Adrenal gland (tissue), 12 donors: ENCODE data around the gene TXNRD2. TPM values are rescaled to one million over a fixed set of nuclear protein-coding genes. Genes with fewer than 3 reads are reported as not detected.

Experiments
- DNase-seq, 7 donors: peaks; one replicate each; pipeline ENCODE4 v3.0.0-alpha.2; 2019 to 2020
- H3K27ac ChIP-seq, 5 donors: fragments of 200-600 bp; sonication (generic) in 4 of 5; 1 replicate in 3 of 5; 2 replicates in 2 of 5; pipeline versions ENCODE4 v1.5.1 to v1.8.0; 2016 to 2020; ENCODE audit warnings: mild to moderate bottlenecking in 1 of 5
- H3K27me3 ChIP-seq: fragments of 200-600 bp; 2 replicates; pipeline ENCODE4 v1.8.0; 2021
- H3K36me3 ChIP-seq, 2 donors: fragments of 200-600 bp; replicated peaks in 1 of 2; 1 replicate in 1 of 2; 2 replicates in 1 of 2; pipeline versions ENCODE4 v1.5.1 to v1.8.0; 2018 to 2022
- H3K4me1 ChIP-seq, 2 donors: fragments of 200-600 bp; replicated peaks in 1 of 2; 1 replicate in 1 of 2; 2 replicates in 1 of 2; pipeline versions ENCODE4 v1.5.1 to v1.8.0; 2018 to 2021
- H3K4me3 ChIP-seq, 4 donors: fragments of 200-600 bp; sonication (generic) in 3 of 4; one replicate each; pipeline ENCODE4 v1.5.1; 2016 to 2018
- H3K9me3 ChIP-seq, 3 donors: fragments of 200-600 bp; sonication (generic) in 1 of 3; replicated peaks in 1 of 3; 1 replicate in 2 of 3; 2 replicates in 1 of 3; pipeline versions ENCODE4 v1.5.1 to v1.8.0; 2016 to 2021
- CTCF ChIP-seq, 6 experiments: fragments of 450-650 bp in 4 of 6; fragments of 200-600 bp in 2 of 6; sonication (generic) in 1 of 6; IDR thresholded peaks; 1 replicate in 5 of 6; 2 replicates in 1 of 6; pipeline versions ENCODE4 v1.5.1 to v1.8.0; 2016 to 2021; ENCODE audit warnings: antibody characterized with exemption in 6 of 6, mild to moderate bottlenecking in 2 of 6, moderate library complexity in 1 of 6
- POLR2A ChIP-seq, 2 donors: fragments of 450-650 bp; IDR thresholded peaks; one replicate each; pipeline ENCODE4 v1.6.1; 2017; ENCODE audit warnings: antibody characterized with exemption in 2 of 2, mild to moderate bottlenecking in 2 of 2, moderate library complexity in 1 of 2
- WGBS, 4 donors: extraction: QIAGEN DNeasy Blood & Tissue Kit in 2 of 4; methylation state at CpG; one replicate each; pipeline versions ENCODE4 v1.1.5 to v1.1.7; 2013 to 2017; 5-methylcytosine and 5-hydroxymethylcytosine counted together
- intact Hi-C, 2 donors: fragments of 100-400 bp; cut with DNase I; formaldehyde crosslinking; loops; one replicate each; pipeline versions ENCODE4 v1.14.1 to v1.15.0; 2022 to 2023
- polyA plus RNA-seq, 3 donors: library from polyadenylated mRNA; stranded (reverse); fragments of 200-250 nt in 2 of 3; fragments of 350-450 nt in 1 of 3; fragmentation: Illumina TruSeq in 1 of 3; extraction: RNeasy Lipid Tissue Mini Kit (QIAGEN cat#74804) in 1 of 3; gene quantifications; one replicate each; pipeline ENCODE4 v1.2.3, GENCODE V29; 2013 to 2014
- total RNA-seq, 9 donors: library from RNA; depleted of rRNA in 4 of 9; stranded (reverse); fragments of >200 nt in 4 of 9; fragments of 120-200 nt in 1 of 9; fragmentation: NEBNext Ultra II Directional in 1 of 9; extraction: Animal tissue kit (Norgen Biotek cat#: 25700) in 1 of 9; gene quantifications; one replicate each; pipeline versions ENCODE4 v1.1.0 to v1.2.4, GENCODE V29; 2013 to 2023
- donor health status: healthy with polysubstance abuse.
- donor health status: Bipolar disorder and iron deficiency.
- donor health status: DM: yes; HTN: yes; CAD: no.
- donor health status: DM: no; HTN: no; CAD: no.
- donor health status: DM: no; HTN: no; CAD: no.
- donor health status: DM: yes; HTN: yes; CAD: no.

The TXNRD2 gene
- total and polyA plus RNA-seq, 12 donors, result 39.6 to 171 (median 59.5) TPM

GRCh38 chr22:19898831-19899567, 42.6 kb downstream of the TXNRD2 start:
- peaks cover 0 to 15% of the 10 kb centered on the region in 2 donors for H3K36me3 ChIP-seq
- intact Hi-C loops, result no loop called here
- DNase-seq, result no peak
- TF ChIP-seq POLR2A (IDR thresholded peaks at IDR 0.05), result no peak
- TF ChIP-seq CTCF (IDR thresholded peaks at IDR 0.05), result no peak
- no peaks in the 10 kb centered on the region for H3K27me3 ChIP-seq
- WGBS, 4 donors, result 83 to 89% (median 86%) methylated on average over 15 to 16 of the region's 16 CpGs
- H3K4me1 ChIP-seq, result no peaks in the 10 kb centered on the region
- H3K4me3 ChIP-seq, result no peak overlapping the region
- no peaks in the 10 kb centered on the region for H3K9me3 ChIP-seq
- no peak overlapping the region for H3K27ac ChIP-seq

- intact Hi-C loops, result no loop called here
- no peak overlapping the region for H3K4me3 ChIP-seq
- no peaks in the 10 kb centered on the region for H3K27me3 ChIP-seq
- 88 to 97% (median 93%) methylated on average over 2 to 7 of the region's 7 CpGs for WGBS, 4 donors
- DNase-seq, result no peak
- no peak for TF ChIP-seq POLR2A (IDR thresholded peaks at IDR 0.05)
- no peak for TF ChIP-seq CTCF (IDR thresholded peaks at IDR 0.05)
- H3K36me3 ChIP-seq, result peaks cover 0 to 15% of the 10 kb centered on the region in 2 donors
- H3K4me1 ChIP-seq, result no peaks in the 10 kb centered on the region
- no peak overlapping the region for H3K27ac ChIP-seq
- no peaks in the 10 kb centered on the region for H3K9me3 ChIP-seq
Observed at GRCh38 chr22:19898145-19898544, 43.5 kb downstream of the TXNRD2 start.

GRCh38 chr22:19897726-19898125, 43.9 kb downstream of the TXNRD2 start:
- no peak overlapping the region for H3K27ac ChIP-seq
- H3K4me1 ChIP-seq, result no peaks in the 10 kb centered on the region
- no peaks in the 10 kb centered on the region for H3K9me3 ChIP-seq
- no peak for TF ChIP-seq POLR2A (IDR thresholded peaks at IDR 0.05)
- TF ChIP-seq CTCF (IDR thresholded peaks at IDR 0.05), result no peak
- no peak overlapping the region for H3K4me3 ChIP-seq
- DNase-seq, result no peak
- intact Hi-C loops, result no loop called here
- peaks cover 0 to 18% of the 10 kb centered on the region in 2 donors for H3K36me3 ChIP-seq
- 89 to 95% (median 93%) methylated on average over 9 to 16 of the region's 16 CpGs for WGBS, 4 donors
- no peaks in the 10 kb centered on the region for H3K27me3 ChIP-seq

- DNase-seq, result no peak
- Histone ChIP-seq H3K9me3 (no peaks in the 10 kb centered on the region), H3K36me3 (peaks cover 0 to 23% of the 10 kb centered on the region in 2 donors), H3K4me1 (no peaks in the 10 kb centered on the region), H3K27me3 (no peaks in the 10 kb centered on the region), H3K4me3 (no peak overlapping the region), H3K27ac (no peak overlapping the region)
- 84 to 91% (median 88%) methylated on average over 4 to 15 of the region's 15 CpGs for WGBS, 4 donors
- intact Hi-C loops, result no loop called here
- TF ChIP-seq POLR2A (IDR thresholded peaks at IDR 0.05), result no peak
Observed at GRCh38 chr22:19896665-19897355, 44.8 kb downstream of the TXNRD2 start.
